RCC 7860 (cell line): ENCODE measurements around the gene LRP2.
"Not testable (repeated sequence)": the region's sequence is repeated elsewhere in the genome, so short reads cannot be mapped to it uniquely, and the experiment has no call there.

ENCODE experiments used
- DNase-seq: peaks from one replicate; pipeline ENCODE4 v3.0.0-alpha.2; 2015; ENCODE audit warnings: low spot score
- FAIRE-seq: peaks from 2 replicates; lab custom pipeline; 2012; peaks lifted over from hg19 to GRCh38; lab: Jason Lieb, UNC

Gene LRP2

DNA sequence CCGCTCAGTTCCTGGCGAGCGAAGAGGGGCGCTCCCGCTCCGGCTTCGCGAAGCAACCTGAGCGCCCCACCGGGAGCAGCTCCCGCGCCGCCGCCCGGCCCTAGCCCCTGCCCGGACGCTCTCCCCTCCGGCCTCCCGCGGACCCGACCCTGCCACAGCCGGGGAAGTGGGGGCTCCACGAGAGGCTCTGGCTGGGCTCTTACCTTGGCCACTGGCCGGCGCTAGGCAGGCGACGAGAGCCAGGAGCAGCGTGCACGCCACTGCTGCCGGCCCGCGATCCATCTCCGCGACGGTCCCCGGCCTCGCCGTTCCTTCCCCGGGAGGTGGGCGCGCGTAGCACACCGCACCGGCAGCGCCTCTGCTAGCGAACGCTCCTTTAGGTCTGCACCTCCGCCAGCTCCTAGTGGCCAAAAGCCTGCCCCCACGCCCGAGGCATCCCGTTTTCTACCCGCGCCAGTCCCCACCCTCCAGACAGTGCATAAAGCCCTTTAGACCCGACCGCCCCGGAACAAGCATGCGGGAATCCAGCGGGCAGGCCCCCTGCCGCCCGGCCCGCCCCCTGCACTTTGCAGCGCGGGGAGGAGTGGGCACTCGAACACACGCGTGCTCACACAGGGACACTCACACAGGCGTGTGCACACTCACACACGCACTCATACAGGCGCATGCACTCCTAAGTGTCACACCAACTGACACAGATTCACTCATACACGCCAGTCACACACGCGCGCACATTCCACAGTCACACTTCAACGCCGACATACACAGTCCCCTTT lies at the start of gene LRP2:
Gene LRP2, minus strand, starts transcription at position 417 of the 776 bp plus-strand sequence. Its CDS starts 135 bp downstream, at position 282.
- no peak for FAIRE-seq
- no peak for DNase-seq

DNA sequence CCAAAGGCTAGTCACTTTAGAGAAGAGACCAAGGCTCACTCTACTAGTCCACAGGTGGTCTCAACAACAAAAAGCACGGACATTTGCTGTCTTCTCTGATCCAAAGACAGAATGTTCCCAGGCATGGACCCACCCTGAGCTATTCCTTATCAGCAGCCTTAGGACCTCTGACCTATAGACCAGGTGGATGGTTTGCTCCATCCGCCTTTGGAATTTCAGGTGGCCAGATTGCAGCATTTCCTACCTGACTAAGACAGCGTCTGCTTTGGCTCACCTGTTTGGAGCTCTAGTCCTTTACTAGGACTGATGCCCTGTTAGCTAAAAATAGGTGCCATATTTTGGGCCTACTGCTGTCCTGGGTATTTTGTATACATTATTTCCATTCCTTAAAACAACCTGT lies 44.6 kb upstream of the LRP2 start:
- no peak for FAIRE-seq

DNA sequence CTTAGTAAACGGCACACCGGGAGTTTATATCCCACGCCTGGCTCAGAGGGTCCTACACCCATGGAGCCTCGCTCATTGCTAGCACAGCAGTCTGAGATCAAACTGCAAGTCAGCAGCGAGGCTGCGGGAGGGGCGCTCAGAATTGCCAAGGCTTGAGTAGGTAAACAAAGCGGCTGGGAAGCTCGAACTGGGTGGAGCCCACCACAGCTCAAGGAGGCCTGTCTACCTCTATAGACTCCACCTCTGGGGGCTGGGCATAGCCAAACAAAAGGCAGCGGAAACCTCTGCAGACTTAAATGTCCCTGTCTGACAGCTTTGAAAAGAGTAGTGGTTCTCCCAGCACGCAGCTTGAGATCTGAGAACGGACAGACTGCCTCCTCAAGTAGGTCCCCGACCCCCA lies 37.2 kb upstream of the LRP2 start:
- not testable (repeated sequence) for FAIRE-seq, DNase-seq

More for the DNA sequence above, 44.6 kb upstream of the LRP2 start:
- DNase-seq = no peak

DNA sequence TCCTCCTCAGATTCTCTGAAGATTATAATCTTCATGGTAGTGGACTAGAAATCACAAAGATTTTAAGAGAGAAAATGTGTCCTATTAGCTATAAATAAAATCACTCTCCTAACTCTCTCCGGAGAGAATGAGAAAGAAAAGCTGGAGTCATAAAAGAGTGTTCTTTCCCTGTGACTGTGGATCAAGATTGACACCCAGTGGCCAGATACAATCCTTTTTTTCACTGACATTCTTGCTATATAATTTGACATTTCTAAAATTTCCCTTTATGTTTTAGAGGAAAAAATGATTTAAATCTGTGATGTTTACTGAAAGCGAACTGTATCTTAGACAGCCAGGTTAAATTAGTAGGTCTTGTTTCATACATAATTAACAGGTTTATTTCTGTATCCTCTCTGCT lies 35.4 kb upstream of the LRP2 start:
- DNase-seq = no peak
- FAIRE-seq = no peak

DNA sequence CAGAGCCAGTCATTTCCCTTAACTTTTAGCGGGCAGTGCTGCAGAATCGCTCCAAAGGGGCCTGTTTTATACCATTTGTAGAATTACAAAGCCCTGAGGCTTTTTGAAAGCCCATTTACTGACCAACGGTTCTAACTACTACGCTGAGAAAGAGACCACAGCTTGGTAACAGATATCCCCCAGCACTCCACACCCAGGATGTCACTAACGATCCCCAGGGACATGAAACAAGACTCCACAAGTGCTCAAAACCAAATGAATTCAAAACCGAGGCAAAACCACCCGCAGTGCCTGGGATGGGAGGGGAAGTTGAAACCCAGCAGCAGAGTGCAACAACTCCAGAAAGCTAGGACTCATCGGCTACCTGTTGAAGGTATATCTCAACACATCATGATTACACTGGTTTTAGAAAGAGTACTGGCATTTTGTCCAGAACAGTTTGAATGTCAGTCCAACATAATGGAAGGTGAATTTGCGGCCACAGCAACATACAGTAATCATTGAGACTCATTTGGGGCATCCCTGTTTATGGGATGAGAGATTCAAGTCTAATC lies 33.6 kb upstream of the LRP2 start:
- no peak for FAIRE-seq

DNA sequence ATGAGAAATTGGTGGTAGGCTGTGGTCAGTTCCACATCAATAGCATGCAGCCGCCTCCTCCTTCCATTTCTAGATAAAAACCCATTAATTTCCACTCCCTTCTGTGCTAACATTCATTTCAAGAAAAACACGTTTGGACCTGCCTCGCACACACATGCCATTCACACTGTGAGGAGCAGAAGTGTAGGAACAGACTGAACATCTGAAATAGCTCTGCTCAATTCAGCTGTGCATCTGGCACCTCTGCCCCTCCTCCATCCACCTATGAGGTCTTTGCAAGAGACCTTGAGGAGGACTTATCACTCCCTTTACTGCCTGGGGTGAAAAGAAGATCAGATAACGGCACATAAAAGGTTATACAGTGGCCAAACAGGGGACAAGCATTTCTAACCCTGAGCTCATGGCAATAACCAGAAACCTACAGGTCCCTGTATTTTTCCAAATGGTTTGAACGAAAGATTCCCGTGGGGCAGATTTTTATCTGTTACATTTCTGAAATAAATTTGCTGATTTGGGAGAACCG lies 30.8 kb upstream of the LRP2 start:
- DNase-seq (no peak), FAIRE-seq (no peak)

More for the DNA sequence above, 33.6 kb upstream of the LRP2 start:
- DNase-seq = no peak

DNA sequence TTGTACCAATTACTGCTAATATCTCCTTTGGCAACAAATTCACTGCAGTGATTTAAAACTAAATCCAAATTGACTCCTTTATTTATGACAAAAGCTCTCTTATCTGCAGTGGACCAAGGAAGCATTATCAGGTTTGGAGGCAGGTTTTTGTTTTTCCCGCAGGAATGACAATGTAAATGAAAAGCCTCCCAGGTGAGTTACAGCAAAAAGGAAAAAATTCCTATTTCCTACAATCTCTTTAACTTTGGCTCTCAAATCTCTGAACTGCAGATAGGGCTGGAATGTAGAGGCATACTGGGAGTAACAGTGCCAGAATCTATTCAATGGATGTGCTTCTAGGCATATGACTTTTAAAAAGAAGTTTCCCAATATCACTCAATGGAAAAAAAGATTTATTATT lies 28.9 kb upstream of the LRP2 start:
- no peak for FAIRE-seq
- no peak for DNase-seq

DNA sequence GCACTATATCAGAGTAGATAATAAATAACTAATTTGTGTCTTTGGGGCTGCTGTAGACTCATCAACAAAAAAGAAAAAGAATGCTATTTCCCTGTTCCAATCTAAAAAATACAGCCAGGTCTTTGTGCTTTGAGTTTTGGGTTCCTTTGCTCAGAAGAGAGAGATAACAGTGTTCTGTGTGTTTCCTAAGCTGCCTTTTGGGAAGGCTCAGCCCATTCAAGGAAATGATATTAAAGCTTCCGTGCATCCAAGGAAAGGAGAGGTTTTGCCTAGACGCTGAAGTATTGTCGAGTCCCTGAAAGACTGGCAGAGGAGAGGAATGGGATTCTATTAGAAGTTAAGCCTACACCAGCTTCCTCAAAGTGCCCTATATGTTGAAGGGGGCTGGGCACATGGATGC lies 25.8 kb upstream of the LRP2 start:
- DNase-seq = no peak

DNA sequence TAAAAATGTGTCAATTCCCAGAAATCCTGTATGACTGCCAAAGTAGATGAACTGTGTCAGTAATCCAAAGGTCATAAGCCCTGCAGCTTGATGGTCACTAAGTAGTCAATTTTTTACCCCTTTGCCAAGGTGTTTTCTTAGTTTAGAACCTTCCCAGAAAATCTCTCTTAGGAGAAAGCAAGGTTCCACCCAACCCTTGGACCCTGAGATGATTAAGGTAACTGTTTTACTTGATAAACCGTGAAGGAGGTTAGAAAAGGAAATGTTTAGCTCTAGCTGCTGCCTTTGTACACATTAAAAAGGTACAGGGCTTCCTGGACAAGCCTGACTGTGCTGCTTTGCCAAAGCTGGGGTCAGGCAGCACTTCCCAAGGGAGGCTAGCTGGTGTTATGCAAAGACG lies 24.4 kb upstream of the LRP2 start:
- DNase-seq (no peak), FAIRE-seq (no peak)

More for the DNA sequence above, 25.8 kb upstream of the LRP2 start:
- no peak for FAIRE-seq

DNA sequence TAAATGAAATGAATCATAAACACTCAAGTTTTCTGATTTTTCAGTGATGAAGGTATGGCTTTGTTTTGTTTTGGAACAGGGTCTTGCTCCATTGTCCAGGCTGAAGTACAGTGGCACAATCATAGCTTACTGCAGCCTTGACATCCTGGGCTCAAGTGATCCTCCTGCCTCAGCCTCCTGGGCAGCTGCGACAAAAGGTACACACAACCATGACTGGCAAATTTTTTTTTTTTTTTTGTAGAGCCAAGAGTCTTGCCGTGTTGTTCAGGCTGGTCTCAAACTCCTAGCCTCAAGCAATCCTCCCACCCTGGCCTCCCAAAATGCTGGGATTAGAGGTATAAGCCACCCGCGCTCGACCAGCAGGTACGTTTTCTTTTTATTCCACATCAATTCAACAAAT lies 22.5 kb upstream of the LRP2 start:
- FAIRE-seq = no peak
- DNase-seq = no peak

DNA sequence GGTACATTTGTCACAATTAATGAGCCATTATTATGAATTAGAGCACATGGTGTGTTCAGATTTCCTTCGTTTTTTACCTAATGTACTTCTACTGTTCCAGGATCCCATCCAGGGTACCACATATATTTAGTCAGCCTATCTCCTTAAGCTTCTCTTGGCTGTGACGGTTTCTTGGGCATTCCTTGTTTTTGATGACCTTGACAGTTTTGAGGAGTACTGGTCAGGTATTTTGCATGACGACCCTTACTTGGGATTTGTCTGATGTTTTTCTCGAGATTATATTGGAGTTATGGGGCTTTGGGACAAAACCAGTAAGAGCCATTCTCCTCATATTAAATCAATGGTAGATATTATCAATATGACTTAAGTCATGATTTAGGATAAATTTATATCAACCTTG lies 10.2 kb upstream of the LRP2 start:
- no peak for FAIRE-seq
- no peak for DNase-seq

DNA sequence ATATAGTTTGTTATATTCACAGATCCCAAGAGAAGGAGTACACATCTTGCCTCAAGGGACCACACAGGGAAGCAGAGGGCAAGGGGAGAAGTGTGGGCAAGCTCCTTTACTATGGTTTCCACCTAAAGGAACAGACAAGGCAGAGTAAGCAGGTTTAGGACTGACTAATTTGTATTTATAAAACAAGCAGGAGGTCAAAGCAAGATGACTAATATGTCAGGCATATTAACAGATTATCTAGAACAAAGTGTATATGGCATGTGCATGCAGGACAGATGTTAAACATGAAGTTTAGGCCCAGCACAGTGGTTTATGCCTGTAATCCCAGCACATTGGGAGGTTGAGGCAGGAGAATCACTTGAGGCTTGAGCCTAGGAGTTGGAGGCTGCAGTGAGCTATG lies 3.7 kb upstream of the LRP2 start:
- DNase-seq (no peak), FAIRE-seq (no peak)

DNA sequence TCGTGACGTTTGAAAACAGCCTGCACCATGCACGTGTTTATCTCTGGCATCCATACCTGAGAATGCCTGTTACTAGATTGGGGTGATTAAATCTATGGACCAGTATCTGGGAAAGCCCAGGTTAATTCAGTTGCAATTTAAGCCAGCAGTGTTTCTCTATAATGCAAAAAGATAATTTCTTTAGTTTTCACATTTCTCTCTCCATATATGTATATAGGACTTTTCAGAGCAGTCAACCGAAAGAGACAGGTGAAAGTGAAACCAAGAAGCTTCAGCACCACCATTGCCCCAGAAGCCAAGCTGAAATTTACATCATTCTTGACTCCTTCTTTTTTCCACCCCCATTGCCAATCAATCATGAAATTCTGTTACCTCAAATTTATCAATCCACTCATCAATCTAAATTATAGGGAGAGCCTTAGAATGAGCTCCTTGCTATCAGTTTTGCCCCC lies 2.7 kb upstream of the LRP2 start:
- DNase-seq = no peak
- no peak for FAIRE-seq

DNA sequence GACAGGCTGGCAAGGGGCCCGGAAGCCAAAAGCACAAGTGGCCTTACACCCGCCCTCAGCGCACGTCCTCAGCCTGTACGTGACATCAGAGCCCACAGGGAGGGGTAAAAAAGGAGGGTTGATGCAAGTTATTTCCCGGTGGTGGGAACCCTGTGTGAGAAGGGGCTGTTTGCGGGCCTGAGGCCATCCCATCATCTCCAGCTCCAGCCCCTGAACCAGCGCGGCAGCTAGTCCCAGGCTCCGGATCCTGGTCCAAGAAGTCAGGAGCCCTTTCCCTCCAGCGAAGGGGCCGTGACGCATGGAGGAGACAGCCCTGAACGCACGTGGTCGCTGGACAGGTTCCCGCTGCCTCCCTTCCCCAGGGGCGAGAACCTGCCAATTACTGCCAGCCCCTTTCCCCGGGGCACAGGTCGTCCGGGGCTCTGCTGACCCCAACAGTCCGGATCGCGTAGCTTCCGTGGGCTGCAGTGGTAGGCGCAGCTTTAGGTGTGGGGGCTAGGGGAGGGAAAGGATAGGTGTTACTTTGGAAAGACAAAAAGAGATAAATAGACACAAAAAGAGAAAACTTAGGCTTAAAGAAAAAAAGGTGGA lies 1.3 kb upstream of the LRP2 start:
- FAIRE-seq (no peak), DNase-seq (no peak)

DNA sequence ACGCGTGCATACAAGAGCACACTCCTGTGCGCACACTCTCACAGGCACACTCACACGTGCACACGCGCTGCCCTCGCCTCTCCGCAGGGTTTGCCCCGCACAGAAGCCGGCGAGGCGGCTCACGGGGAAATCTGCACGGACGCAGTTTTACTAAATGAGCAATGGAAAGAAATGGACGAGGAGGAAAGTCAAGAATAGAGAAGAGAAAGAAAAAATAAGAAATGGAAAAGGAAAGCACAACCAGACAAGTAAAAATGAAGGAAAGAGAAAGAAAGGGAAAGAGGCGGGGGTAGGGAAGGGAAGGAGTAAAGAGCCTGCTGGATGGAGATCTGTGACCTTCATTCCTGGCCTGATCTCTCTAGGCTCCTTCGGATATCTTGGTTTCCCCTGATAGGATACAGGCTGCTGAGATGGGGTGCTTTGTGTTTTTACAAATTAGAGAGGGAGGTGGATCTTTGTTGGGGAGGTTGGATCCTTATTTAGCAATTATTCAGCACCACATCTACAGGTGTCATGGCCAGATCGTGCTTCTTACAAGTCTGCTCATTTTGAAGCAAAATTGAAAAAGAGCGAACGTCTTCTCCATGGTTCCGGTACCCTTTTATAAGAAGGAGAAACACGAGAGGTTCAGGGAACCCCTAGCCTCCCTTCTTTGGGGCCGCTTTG lies 693 bp upstream of the LRP2 start:
- FAIRE-seq = no peak
- DNase-seq = no peak

DNA sequence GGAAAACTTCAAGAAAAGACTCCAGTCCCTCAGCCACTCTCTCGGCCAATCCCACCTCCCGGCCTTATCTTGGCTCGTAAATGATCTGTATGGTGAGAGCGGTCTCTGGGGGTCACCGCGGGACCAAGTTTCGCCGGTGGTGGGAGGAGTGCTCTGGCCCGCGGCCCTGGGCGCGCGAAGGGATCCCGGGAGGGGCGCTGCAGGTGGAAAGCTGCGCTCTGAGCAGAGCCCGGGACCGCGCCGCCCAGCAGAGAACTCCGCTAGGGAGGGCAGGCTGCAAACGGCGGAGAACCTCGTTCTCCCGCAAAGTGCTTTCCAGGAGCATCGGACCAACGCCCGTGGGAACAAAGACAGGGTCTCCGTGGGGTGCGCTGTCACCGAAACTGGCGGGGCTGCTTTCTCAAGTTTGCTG lies 622 bp downstream of the LRP2 start:
- DNase-seq = no peak
- no peak for FAIRE-seq

DNA sequence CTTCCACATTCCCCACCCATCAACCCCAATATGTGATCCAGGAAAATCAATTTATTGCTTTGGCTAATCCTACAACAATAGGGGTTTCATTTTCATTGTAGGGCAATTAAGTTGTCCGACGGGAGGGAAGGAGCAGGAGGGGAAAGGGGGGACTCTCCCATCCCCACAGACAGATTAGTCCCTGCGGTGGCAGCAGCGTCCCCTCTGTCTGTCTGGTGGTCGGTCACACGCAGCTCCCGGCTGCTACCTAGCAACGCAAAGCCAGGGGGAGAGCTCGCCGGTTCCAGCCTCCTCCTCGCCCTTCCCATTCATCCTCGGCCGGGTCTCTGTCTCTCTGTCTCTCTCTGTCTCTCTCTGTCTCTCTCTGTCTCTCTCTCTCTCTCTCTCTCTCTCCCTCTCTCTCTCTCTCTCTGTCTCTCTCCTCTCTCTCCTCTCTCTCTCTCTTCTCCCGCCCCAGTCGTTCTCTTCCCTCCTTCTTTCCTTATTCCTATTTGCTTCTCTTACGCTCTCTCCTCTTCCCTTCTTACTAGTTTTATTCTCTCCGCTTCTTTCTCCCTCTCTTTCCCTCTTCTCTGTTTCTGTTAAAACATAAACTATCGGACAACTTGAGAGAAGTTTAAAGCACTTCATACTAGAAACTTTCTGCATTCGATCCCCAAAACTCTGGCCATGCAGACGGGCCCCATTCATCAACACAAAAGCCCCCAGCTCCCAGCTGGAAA lies 1.2 kb downstream of the LRP2 start:
- no peak for FAIRE-seq

DNA sequence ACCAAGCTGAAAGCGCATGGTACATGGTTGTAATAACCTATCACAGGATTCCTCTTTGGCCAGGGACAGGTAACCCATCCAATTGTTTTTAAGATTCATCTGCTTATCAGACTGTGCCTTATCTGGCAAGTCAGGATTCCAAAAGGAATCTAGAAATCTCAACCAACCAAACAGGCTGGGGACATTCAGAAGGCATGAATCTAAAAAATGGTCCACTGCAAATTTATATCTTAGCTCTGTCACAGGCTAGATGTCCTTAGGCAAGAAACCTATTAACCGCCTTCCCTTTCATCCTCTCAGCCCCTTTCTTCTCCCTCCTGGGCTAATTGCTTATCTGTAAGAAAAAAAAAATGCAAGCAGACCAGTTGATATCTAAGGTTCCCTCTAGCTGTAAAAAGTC lies 4.3 kb downstream of the LRP2 start:
- DNase-seq (no peak), FAIRE-seq (no peak)

More for the DNA sequence above, 1.2 kb downstream of the LRP2 start:
- no peak for DNase-seq

DNA sequence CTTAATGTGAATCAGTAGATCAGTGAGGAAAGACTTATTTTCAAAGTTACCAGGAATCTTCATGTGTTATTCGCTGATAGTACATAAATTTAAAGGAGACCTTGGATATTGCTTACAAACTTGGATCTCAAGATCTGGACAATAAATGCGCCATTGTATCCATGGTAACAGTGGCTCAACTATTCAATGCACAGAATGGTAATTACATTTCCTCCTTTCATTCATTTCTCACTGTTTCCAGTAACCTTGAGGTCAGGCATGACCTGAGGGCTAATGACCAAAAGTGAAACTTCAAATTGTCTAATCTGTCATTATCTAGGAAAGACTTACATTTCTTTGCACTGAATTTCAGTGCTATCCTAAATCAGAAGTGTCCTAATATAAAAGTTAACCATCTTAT lies 8.1 kb downstream of the LRP2 start:
- FAIRE-seq (no peak), DNase-seq (no peak)

DNA sequence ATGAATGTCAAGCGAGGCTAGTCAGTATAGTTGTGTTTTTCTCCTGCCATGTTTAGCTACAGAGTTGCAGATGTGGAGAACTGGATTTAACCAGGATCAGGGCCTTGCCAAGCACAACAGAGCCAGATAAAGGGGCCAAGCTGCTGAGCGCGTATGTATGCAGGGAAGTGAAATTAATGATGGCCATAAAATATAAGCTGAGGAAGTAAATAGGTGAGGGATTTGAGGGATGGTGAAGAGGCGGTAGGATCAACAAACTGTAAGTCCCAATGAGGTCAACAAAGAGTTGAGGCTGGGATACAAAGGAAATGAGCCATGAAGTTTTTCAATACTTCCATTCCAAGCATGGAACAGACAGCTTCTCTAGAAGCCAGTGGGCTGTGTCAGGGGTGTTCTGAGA lies 10.6 kb downstream of the LRP2 start:
- DNase-seq (no peak), FAIRE-seq (no peak)

DNA sequence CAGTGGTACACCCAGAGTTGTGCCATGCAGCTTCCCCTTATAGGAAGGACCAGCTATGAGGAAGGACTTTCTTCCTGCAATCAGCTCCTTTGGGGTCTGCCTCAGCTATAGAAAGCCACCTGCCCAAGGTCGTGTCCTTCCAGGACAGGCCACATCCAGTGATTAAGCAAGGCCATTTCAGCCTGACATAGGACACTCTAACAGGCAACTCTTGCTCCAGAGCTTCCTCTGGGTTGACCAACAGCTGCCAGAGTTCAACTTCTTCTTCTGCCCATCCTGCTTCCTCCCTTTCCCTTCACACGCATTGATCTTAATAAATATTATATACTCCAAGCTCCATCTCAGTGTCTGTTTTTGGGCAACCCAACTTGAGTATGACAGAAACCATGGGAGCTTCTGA lies 12.8 kb downstream of the LRP2 start:
- no peak for FAIRE-seq
- DNase-seq = no peak
